Measurements from ENCODE around the gene LDB2. TPM values are rescaled to one million over a fixed set of nuclear protein-coding genes. Genes with fewer than 3 reads are reported as not detected.

LDB2 gene
- total RNA-seq, 2 donors from 2014 or later: 11.4 to 14.5 TPM

- no peak for DNase-seq
- H3K4me3 Mint-ChIP-seq: no peak overlapping the region
- H3K27me3 ChIP-seq (ENCODE audit: control insufficient read depth, insufficient read depth, low read length, poor library complexity, severe bottlenecking): no peaks in the 10 kb centered on the region
- no peak overlapping the region for H3K27ac ChIP-seq (ENCODE audit: low read depth, low read length)
- TF ChIP-seq CTCF (conservative IDR thresholded peaks at IDR 0.05): no peak
- H3K9me3 Mint-ChIP-seq: peaks cover 17% of the 10 kb centered on the region
- H3K36me3 Mint-ChIP-seq (ENCODE audit: low read depth): peaks cover 5% of the 10 kb centered on the region
- H3K36me3 ChIP-seq (ENCODE audit: control insufficient read depth, insufficient read depth, low read length): no peaks in the 10 kb centered on the region
- peaks cover 8% of the 10 kb centered on the region for H3K4me1 Mint-ChIP-seq
- no peak overlapping the region for H3K9ac ChIP-seq (ENCODE audit: extremely low read depth, low read length, poor library complexity, severe bottlenecking)
- no peak overlapping the region for H3K4me3 ChIP-seq (ENCODE audit: low read length)
- peaks cover 7% of the 10 kb centered on the region for H3K9me3 ChIP-seq (ENCODE audit: control insufficient read depth, low read length)
- 93 to 100% methylated on average over 1 to 6 of the region's 6 CpGs for WGBS, 2 experiments (ENCODE audit: insufficient coverage in 1 of 2, insufficient read length in 1 of 2)
- no peaks in the 10 kb centered on the region for H3K4me1 ChIP-seq (ENCODE audit: control insufficient read depth, insufficient read depth, low read length)
- no peak overlapping the region for H3K27ac Mint-ChIP-seq
- H3K27me3 Mint-ChIP-seq (ENCODE audit: insufficient read depth): no peaks in the 10 kb centered on the region
Measured at GRCh38 chr4:16725252-16725651, 173.2 kb downstream of the LDB2 start.

- Histone ChIP-seq H3K36me3 (ENCODE audit: control insufficient read depth, insufficient read depth, low read length) (no peaks in the 10 kb centered on the region), H3K27me3 (ENCODE audit: control insufficient read depth, insufficient read depth, low read length, poor library complexity, severe bottlenecking) (no peaks in the 10 kb centered on the region), H3K9ac (ENCODE audit: extremely low read depth, low read length, poor library complexity, severe bottlenecking) (no peak overlapping the region), H3K9me3 (ENCODE audit: control insufficient read depth, low read length) (peaks cover 7% of the 10 kb centered on the region), H3K4me3 (ENCODE audit: low read length) (no peak overlapping the region), H3K4me1 (ENCODE audit: control insufficient read depth, insufficient read depth, low read length) (no peaks in the 10 kb centered on the region), H3K27ac (ENCODE audit: low read depth, low read length) (no peak overlapping the region)
- no peak for TF ChIP-seq CTCF (conservative IDR thresholded peaks at IDR 0.05)
- Mint-ChIP-seq H3K4me3 (no peak overlapping the region), H3K36me3 (ENCODE audit: low read depth) (peaks cover 5% of the 10 kb centered on the region), H3K27ac (no peak overlapping the region), H3K27me3 (ENCODE audit: insufficient read depth) (no peaks in the 10 kb centered on the region), H3K4me1 (no peaks in the 10 kb centered on the region), H3K9me3 (peaks cover 17% of the 10 kb centered on the region)
- 73% methylated on average over 3 of the region's 3 CpGs; no CpG with 5 or more reads in 1 of the 2 experiments for WGBS, 2 experiments (ENCODE audit: insufficient coverage in 1 of 2, insufficient read length in 1 of 2)
- DNase-seq: no peak
Measured at GRCh38 chr4:16722416-16722815, 176.0 kb downstream of the LDB2 start.

GRCh38 chr4:16721613-16722291 lies 176.7 kb downstream of the LDB2 start:
- Histone ChIP-seq H3K4me3 (ENCODE audit: low read length) (no peak overlapping the region), H3K27ac (ENCODE audit: low read depth, low read length) (no peak overlapping the region), H3K9me3 (ENCODE audit: control insufficient read depth, low read length) (peaks cover 7% of the 10 kb centered on the region), H3K36me3 (ENCODE audit: control insufficient read depth, insufficient read depth, low read length) (no peaks in the 10 kb centered on the region), H3K9ac (ENCODE audit: extremely low read depth, low read length, poor library complexity, severe bottlenecking) (no peak overlapping the region), H3K27me3 (ENCODE audit: control insufficient read depth, insufficient read depth, low read length, poor library complexity, severe bottlenecking) (no peaks in the 10 kb centered on the region), H3K4me1 (ENCODE audit: control insufficient read depth, insufficient read depth, low read length) (no peaks in the 10 kb centered on the region)
- H3K36me3 Mint-ChIP-seq (ENCODE audit: low read depth): peaks cover 5% of the 10 kb centered on the region
- no peak overlapping the region for H3K27ac Mint-ChIP-seq
- WGBS, 2 experiments (ENCODE audit: insufficient coverage in 1 of 2, insufficient read length in 1 of 2): 93 to 98% methylated on average over 3 of the region's 4 CpGs
- no peak for DNase-seq
- H3K27me3 Mint-ChIP-seq (ENCODE audit: insufficient read depth): no peaks in the 10 kb centered on the region
- TF ChIP-seq CTCF (conservative IDR thresholded peaks at IDR 0.05): no peak
- no peak overlapping the region for H3K4me3 Mint-ChIP-seq
- peaks cover 17% of the 10 kb centered on the region for H3K9me3 Mint-ChIP-seq
- H3K4me1 Mint-ChIP-seq: no peaks in the 10 kb centered on the region
